Measurements from ENCODE around the gene TMEM156. TPM values are rescaled to one million over a fixed set of nuclear protein-coding genes. Genes with fewer than 3 reads are reported as not detected.
A peak's percentile ranks its signal among the peaks of the same experiment; 100 is the strongest.

The TMEM156 gene
- total and polyA plus RNA-seq, 2 donors (not counting 3 experiments of a cell fraction or from before 2014, with no cell fraction given) = 0.39 to 1.00 TPM

DNA sequence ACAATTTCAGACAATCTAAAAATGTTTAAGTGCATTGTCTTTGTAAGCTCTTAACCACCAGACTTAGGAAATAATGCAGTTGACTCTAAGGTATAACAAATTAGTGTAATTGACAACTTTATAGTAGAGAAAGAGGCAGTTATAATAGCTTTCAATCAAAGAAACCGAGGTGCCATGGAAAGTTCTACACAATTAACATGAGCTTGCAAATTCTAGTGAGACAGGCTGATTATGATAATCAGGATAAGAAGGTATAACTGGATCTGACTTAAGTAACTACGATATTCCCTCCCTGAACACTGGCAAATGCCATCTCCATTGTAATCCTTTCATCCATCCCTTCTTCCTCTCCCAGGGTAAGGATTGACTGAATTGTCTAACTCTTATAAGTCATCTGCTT, 18.4 kb upstream of the TMEM156 start:
- Histone ChIP-seq H3K9me3 (replicated peaks; ENCODE audit: control insufficient read depth, insufficient read depth, low read length) (no peaks in the 10 kb centered on the region), H3K27me3 (ENCODE audit: control insufficient read depth in 2 of 2, insufficient read depth in 2 of 2, low read length in 2 of 2) (no peaks in the 10 kb centered on the region), H3K9me1 (replicated peaks; ENCODE audit: control insufficient read depth, extremely low read depth, insufficient read depth, low read length) (no peaks in the 10 kb centered on the region), H3K4me2 (ENCODE audit: insufficient read depth, low read length) (no peak overlapping the region), H3K4me1 (ENCODE audit: control insufficient read depth, extremely low read depth, insufficient read depth, low read length) (peaks cover 8% of the 10 kb centered on the region), H3K36me3 (ENCODE audit: control insufficient read depth in 2 of 2, extremely low read depth in 1 of 2, insufficient read depth in 2 of 2, low read length in 2 of 2) (no peaks in the 10 kb centered on the region), H3K9ac (replicated peaks; ENCODE audit: extremely low read depth, insufficient read depth, low read length) (no peak overlapping the region), H3K79me2 (ENCODE audit: control insufficient read depth, insufficient read depth, low read length) (peaks cover 65% of the 10 kb centered on the region), H4K20me1 (replicated peaks; ENCODE audit: control insufficient read depth, extremely low read depth, insufficient read depth, low read length) (no peaks in the 10 kb centered on the region), H3K4me3 (replicated peaks in 1 of 3; ENCODE audit: insufficient read depth in 1 of 3, low read depth in 1 of 3, low read length in 3 of 3) (no peak overlapping the region), H2AFZ (ENCODE audit: low read depth, low read length) (no peak overlapping the region), H3K27ac (ENCODE audit: insufficient read depth, low read depth, low read length) (no peak overlapping the region)
- intact Hi-C loops (cut with micrococcal nuclease) = no loop called here
- CTCF ChIA-PET = interaction anchor here (1.0 to 2.3 kb wide), 6 partner anchors 10 to 84 kb away, joined by 3 to 7 read pairs (median 4); no protein-coding TSS in a partner anchor
- dilution Hi-C loops (cut with MboI; ENCODE audit: extremely low pct_ligation_motif_present, low sequenced_read_pairs) = no loop called here
- BruUV-seq (replicated peaks) = no TSS peak
- TF ChIP-seq GATA2 (IDR thresholded peaks at IDR 0.05; ENCODE audit: insufficient read depth, insufficient read length, low read depth, low read length) = no peak
- no peak for TF ChIP-seq JUN (IDR thresholded peaks at IDR 0.05; ENCODE audit: borderline replicate concordance, insufficient read depth, insufficient read length, low read depth)
- TF ChIP-seq MYC (IDR thresholded peaks at IDR 0.05; ENCODE audit: low read depth, low read length) = no peak
- TF ChIP-seq POLR2AphosphoS5 (IDR thresholded peaks at IDR 0.05; ENCODE audit: insufficient read depth, low read depth, low read length) = no peak
- no peak for TF ChIP-seq POLR2A (IDR thresholded peaks at IDR 0.05; ENCODE audit: low read depth, low read length)
- TF ChIP-seq FOS (IDR thresholded peaks at IDR 0.05; ENCODE audit: borderline replicate concordance, insufficient read depth, low read length) = no peak
- no peak for FAIRE-seq
- POLR2A ChIA-PET = no interaction called here
- no peak for DNase-seq (ENCODE audit: low read depth, low spot score)

DNA sequence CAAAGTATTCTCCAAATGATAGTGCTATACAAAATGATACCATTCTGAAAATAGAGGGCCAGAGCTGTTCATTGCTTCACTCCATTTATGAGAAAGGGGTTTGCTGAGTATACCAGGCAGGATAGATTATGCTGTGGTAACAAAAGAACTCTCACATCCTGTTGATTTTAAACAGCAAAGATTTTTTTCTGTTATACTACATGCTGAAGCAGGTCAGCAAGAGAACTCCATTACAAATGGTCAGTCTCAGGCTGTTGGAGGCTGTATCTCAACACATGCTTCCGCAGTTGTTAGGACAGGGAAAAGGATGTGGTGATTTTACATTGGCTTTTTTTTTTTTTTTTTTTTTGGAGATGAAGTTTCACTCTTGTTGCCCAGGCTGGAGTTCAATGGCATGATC, 16.1 kb upstream of the TMEM156 start:
- H3K4me2 ChIP-seq (ENCODE audit: insufficient read depth, low read length) = no peak overlapping the region
- H3K9me3 ChIP-seq (replicated peaks; ENCODE audit: control insufficient read depth, insufficient read depth, low read length) = no peaks in the 10 kb centered on the region
- H3K4me3 ChIP-seq (replicated peaks in 1 of 3; ENCODE audit: insufficient read depth in 1 of 3, low read depth in 1 of 3, low read length in 3 of 3) = no peak overlapping the region
- TF ChIP-seq, protein P1, sequence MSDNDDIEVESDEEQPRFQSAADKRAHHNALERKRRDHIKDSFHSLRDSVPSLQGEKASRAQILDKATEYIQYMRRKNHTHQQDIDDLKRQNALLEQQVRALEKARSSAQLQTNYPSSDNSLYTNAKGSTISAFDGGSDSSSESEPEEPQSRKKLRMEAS (IDR thresholded peaks at IDR 0.05; ENCODE audit: insufficient read depth, insufficient read length) = no peak
- TF ChIP-seq FOS (IDR thresholded peaks at IDR 0.05; ENCODE audit: borderline replicate concordance, insufficient read depth, low read length) (no peak), MYC (IDR thresholded peaks at IDR 0.05; ENCODE audit: low read depth, low read length) (no peak), EZH2 (IDR thresholded peaks at IDR 0.05; ENCODE audit: borderline replicate concordance, low read depth, low read length, severe bottlenecking) (no peak), GATA2 (IDR thresholded peaks at IDR 0.05; ENCODE audit: insufficient read depth, insufficient read length, low read depth, low read length) (no peak), POLR2A (IDR thresholded peaks at IDR 0.05; ENCODE audit: low read depth, low read length) (no peak), POLR2AphosphoS5 (IDR thresholded peaks at IDR 0.05; ENCODE audit: insufficient read depth, low read depth, low read length) (no peak), JUN (IDR thresholded peaks at IDR 0.05; ENCODE audit: borderline replicate concordance, insufficient read depth, insufficient read length, low read depth) (no peak)
- TF ChIP-seq, protein P2, sequence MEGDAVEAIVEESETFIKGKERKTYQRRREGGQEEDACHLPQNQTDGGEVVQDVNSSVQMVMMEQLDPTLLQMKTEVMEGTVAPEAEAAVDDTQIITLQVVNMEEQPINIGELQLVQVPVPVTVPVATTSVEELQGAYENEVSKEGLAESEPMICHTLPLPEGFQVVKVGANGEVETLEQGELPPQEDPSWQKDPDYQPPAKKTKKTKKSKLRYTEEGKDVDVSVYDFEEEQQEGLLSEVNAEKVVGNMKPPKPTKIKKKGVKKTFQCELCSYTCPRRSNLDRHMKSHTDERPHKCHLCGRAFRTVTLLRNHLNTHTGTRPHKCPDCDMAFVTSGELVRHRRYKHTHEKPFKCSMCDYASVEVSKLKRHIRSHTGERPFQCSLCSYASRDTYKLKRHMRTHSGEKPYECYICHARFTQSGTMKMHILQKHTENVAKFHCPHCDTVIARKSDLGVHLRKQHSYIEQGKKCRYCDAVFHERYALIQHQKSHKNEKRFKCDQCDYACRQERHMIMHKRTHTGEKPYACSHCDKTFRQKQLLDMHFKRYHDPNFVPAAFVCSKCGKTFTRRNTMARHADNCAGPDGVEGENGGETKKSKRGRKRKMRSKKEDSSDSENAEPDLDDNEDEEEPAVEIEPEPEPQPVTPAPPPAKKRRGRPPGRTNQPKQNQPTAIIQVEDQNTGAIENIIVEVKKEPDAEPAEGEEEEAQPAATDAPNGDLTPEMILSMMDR (IDR thresholded peaks at IDR 0.05; ENCODE audit: extremely low read depth in 1 of 2, insufficient read depth in 1 of 2, low read depth in 1 of 2, low read length in 2 of 2) = no peak
- H3K27me3 ChIP-seq (ENCODE audit: control insufficient read depth in 2 of 2, insufficient read depth in 2 of 2, low read length in 2 of 2) = no peaks in the 10 kb centered on the region
- no peaks in the 10 kb centered on the region for H3K36me3 ChIP-seq (ENCODE audit: control insufficient read depth in 2 of 2, extremely low read depth in 1 of 2, insufficient read depth in 2 of 2, low read length in 2 of 2)
- peak; percentile 28 for DNase-seq (ENCODE audit: low read depth, low spot score)
- dilution Hi-C loops (cut with MboI; ENCODE audit: extremely low pct_ligation_motif_present, low sequenced_read_pairs) (no loop called here), intact Hi-C loops (cut with micrococcal nuclease) (loop anchor here (5.0 to 10.0 kb wide), 3 partner anchors 39 to 294 kb away; no protein-coding TSS in a partner anchor)
- ChIA-PET POLR2A (interaction anchor here (1.3 kb wide), 1 partner anchor 18 kb away, joined by 3 read pairs; no protein-coding TSS in a partner anchor), CTCF (no interaction called here)
- FAIRE-seq = no peak
- BruUV-seq (replicated peaks) = no TSS peak
- H3K27ac ChIP-seq (ENCODE audit: insufficient read depth, low read depth, low read length) = no peak overlapping the region
- no peaks in the 10 kb centered on the region for H4K20me1 ChIP-seq (replicated peaks; ENCODE audit: control insufficient read depth, extremely low read depth, insufficient read depth, low read length)
- H3K9ac ChIP-seq (replicated peaks; ENCODE audit: extremely low read depth, insufficient read depth, low read length) = no peak overlapping the region
- H3K9me1 ChIP-seq (replicated peaks; ENCODE audit: control insufficient read depth, extremely low read depth, insufficient read depth, low read length) = no peaks in the 10 kb centered on the region
- H3K79me2 ChIP-seq (ENCODE audit: control insufficient read depth, insufficient read depth, low read length) = peaks cover 50% of the 10 kb centered on the region
- H2AFZ ChIP-seq (ENCODE audit: low read depth, low read length) = no peak overlapping the region
- peaks cover 17% of the 10 kb centered on the region for H3K4me1 ChIP-seq (ENCODE audit: control insufficient read depth, extremely low read depth, insufficient read depth, low read length)
